NCI-H1436 treated with DMSO at 0.1 percent for 48 hours (cell line): Measurements from ENCODE around the gene APC.
A peak's percentile ranks its signal among the peaks of the same experiment; 100 is the strongest.

Source experiments
- DNase-seq: peaks from one replicate; lab custom pipeline; 2025; lab: John Stamatoyannopoulos, UW

The APC gene

GRCh38 chr5:112737463-112738190, at the start of gene APC:
Gene APC (plus strand): TSS chr5:112737885. CDS start chr5:112754891, 17,006 bp downstream.
- DNase-seq, result peak; percentile 27

- DNase-seq, result no peak
Measured at GRCh38 chr5:112689155-112689909, 48.4 kb upstream of the APC start.

GRCh38 chr5:112690605-112691338, 46.9 kb upstream of the APC start:
- DNase-seq, result no peak

GRCh38 chr5:112691339-112691680, 46.4 kb upstream of the APC start:
- no peak for DNase-seq

GRCh38 chr5:112691758-112692157, 45.9 kb upstream of the APC start:
- DNase-seq, result no peak

GRCh38 chr5:112692472-112692871, 45.2 kb upstream of the APC start:
- DNase-seq, result no peak

GRCh38 chr5:112693301-112693700, 44.4 kb upstream of the APC start:
- no peak for DNase-seq

- no peak for DNase-seq
Measured at GRCh38 chr5:112694853-112695709, 42.6 kb upstream of the APC start.

GRCh38 chr5:112696786-112697185, 40.9 kb upstream of the APC start:
- no peak for DNase-seq

GRCh38 chr5:112697322-112697721, 40.4 kb upstream of the APC start:
- no peak for DNase-seq

- no peak for DNase-seq
Measured at GRCh38 chr5:112697833-112698232, 39.9 kb upstream of the APC start.

- DNase-seq, result no peak
Measured at GRCh38 chr5:112703866-112704820, 33.5 kb upstream of the APC start.

GRCh38 chr5:112706446-112707016, 31.2 kb upstream of the APC start:
- no peak for DNase-seq

- peak; percentile 96 for DNase-seq
Measured at GRCh38 chr5:112707187-112708102, 30.2 kb upstream of the APC start.

- DNase-seq, result no peak
Measured at GRCh38 chr5:112708103-112708622, 29.5 kb upstream of the APC start.

- no peak for DNase-seq
Measured at GRCh38 chr5:112709416-112709815, 28.3 kb upstream of the APC start.

- no peak for DNase-seq
Measured at GRCh38 chr5:112710896-112711295, 26.8 kb upstream of the APC start.

- DNase-seq, result no peak
Measured at GRCh38 chr5:112711436-112711835, 26.2 kb upstream of the APC start.

GRCh38 chr5:112713206-112713605, 24.5 kb upstream of the APC start:
- no peak for DNase-seq
